ENCODE results near the gene SMAD6.
"Not testable (repeated sequence)": the region's sequence is repeated elsewhere in the genome, so short reads cannot be mapped to it uniquely, and the experiment has no call there.

Gene SMAD6

DNA sequence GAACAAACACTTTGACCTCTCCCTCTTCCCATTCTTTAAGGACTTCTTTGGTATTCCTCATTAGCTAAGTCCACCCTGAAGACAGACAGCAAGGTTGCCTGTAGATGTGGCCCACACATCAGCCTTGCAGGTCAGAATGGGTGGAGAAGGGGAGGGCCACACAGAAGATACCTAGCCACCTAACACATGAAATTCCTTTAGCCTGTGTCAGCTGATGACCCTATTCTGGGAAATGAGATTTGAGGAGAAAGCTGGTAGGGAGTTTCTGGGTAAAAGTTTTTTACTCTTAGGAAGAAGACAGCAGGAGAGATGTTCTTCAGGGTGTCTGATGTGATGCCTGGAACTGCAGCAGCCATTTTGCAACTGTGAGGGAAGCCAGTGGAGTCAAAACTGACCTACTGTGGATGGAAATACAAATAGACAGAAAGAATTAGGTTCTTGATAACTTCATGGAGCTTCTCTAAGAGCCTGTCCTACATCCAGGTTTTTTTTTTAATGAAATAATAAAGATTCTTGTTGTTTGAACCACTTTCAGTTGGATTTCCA, 17.8 kb upstream of the SMAD6 start:
- Histone ChIP-seq H3K36me3 (ENCODE audit: control insufficient read depth, low read length) (no peaks in the 10 kb centered on the region), H3K4me1 (ENCODE audit: control insufficient read depth, low read length) (peaks cover 9% of the 10 kb centered on the region; the same call in 1 of the 2 replicates), H3K79me2 (ENCODE audit: control insufficient read depth, low read length) (no peaks in the 10 kb centered on the region), H4K20me1 (ENCODE audit: control insufficient read depth, insufficient read depth, low read depth, low read length) (no peaks in the 10 kb centered on the region), H3K9me2 (replicated peaks; ENCODE audit: control insufficient read depth, low read length) (no peaks in the 10 kb centered on the region), H3K4me2 (ENCODE audit: low read length) (no peak overlapping the region), H3K9me3 (ENCODE audit: control insufficient read depth, insufficient read depth, low read length) (no peaks in the 10 kb centered on the region), H3F3A (ENCODE audit: control insufficient read depth, insufficient read depth) (no peaks in the 10 kb centered on the region), H3K27me3 (ENCODE audit: control insufficient read depth, low read length) (no peaks in the 10 kb centered on the region), H3K27ac (ENCODE audit: low read depth, low read length) (no peak overlapping the region), H3K4me3 (ENCODE audit: low read length) (no peak overlapping the region)
- TF ChIP-seq EZH2phosphoT487 (IDR thresholded peaks at IDR 0.05; ENCODE audit: borderline replicate concordance, low read length): no peak
- TF ChIP-seq, protein P1, sequence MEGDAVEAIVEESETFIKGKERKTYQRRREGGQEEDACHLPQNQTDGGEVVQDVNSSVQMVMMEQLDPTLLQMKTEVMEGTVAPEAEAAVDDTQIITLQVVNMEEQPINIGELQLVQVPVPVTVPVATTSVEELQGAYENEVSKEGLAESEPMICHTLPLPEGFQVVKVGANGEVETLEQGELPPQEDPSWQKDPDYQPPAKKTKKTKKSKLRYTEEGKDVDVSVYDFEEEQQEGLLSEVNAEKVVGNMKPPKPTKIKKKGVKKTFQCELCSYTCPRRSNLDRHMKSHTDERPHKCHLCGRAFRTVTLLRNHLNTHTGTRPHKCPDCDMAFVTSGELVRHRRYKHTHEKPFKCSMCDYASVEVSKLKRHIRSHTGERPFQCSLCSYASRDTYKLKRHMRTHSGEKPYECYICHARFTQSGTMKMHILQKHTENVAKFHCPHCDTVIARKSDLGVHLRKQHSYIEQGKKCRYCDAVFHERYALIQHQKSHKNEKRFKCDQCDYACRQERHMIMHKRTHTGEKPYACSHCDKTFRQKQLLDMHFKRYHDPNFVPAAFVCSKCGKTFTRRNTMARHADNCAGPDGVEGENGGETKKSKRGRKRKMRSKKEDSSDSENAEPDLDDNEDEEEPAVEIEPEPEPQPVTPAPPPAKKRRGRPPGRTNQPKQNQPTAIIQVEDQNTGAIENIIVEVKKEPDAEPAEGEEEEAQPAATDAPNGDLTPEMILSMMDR (IDR thresholded peaks at IDR 0.05; ENCODE audit: low read depth, low read length, poor library complexity, severe bottlenecking): no peak

DNA sequence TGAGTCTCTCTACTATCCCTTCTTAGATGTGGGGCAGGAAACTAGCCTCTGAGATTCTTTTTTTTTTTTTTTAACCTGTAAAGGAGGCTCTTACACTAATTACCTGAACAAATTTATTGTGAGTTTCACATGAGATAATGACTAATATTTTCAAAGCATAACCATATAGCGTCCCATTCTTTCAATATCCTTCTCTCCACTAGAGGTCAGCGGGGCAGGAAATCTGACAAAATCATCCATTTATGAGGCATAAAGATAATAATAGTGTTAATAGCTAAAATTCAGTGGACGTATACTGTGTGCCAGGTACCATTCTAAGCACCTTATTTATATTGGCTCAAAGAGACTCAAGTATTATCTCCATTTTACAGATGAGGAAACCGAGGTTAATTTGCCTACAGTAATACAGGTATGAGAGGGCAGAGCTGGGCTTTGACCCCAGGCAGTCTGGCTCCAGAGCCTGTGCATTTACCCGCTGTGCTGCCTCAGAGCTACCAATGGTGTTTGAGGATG, 16.3 kb upstream of the SMAD6 start:
- Histone ChIP-seq H3K4me1 (ENCODE audit: control insufficient read depth, low read length) (peaks cover 9% of the 10 kb centered on the region; the same call in 1 of the 2 replicates), H3K79me2 (ENCODE audit: control insufficient read depth, low read length) (no peaks in the 10 kb centered on the region), H3K9me2 (replicated peaks; ENCODE audit: control insufficient read depth, low read length) (no peaks in the 10 kb centered on the region), H3K4me2 (ENCODE audit: low read length) (no peak overlapping the region), H3K27me3 (ENCODE audit: control insufficient read depth, low read length) (no peaks in the 10 kb centered on the region), H3K36me3 (ENCODE audit: control insufficient read depth, low read length) (no peaks in the 10 kb centered on the region), H3K9me3 (ENCODE audit: control insufficient read depth, insufficient read depth, low read length) (no peaks in the 10 kb centered on the region), H4K20me1 (ENCODE audit: control insufficient read depth, insufficient read depth, low read depth, low read length) (no peaks in the 10 kb centered on the region), H3K4me3 (ENCODE audit: low read length) (no peak overlapping the region), H3K27ac (ENCODE audit: low read depth, low read length) (no peak overlapping the region), H3F3A (ENCODE audit: control insufficient read depth, insufficient read depth) (no peaks in the 10 kb centered on the region)
- TF ChIP-seq, protein P1 (IDR thresholded peaks at IDR 0.05; ENCODE audit: low read depth, low read length, poor library complexity, severe bottlenecking): peak; percentile 44
- no peak for TF ChIP-seq EZH2phosphoT487 (IDR thresholded peaks at IDR 0.05; ENCODE audit: borderline replicate concordance, low read length)

DNA sequence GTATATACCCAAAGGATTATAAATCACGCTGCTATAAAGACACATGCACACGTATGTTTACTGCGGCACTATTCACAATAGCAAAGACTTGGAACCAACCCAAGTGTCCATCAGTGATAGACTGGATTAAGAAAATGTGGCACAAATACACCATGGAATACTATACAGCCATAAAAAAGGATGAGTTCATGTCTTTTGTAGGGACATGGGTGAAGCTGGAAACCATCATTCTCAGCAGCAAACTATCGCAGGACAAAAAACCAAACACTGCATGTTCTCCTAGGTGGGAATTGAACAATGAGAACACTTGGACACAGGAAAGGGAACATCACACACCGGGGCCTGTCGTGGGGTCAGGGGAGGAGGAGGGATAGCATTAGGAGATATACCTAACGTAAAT, 11.1 kb upstream of the SMAD6 start:
- not testable (repeated sequence) for H3K9me2 ChIP-seq (replicated peaks; ENCODE audit: control insufficient read depth, low read length); H3K27me3 ChIP-seq (ENCODE audit: control insufficient read depth, low read length); H3K4me2 ChIP-seq (ENCODE audit: low read length); H3K79me2 ChIP-seq (ENCODE audit: control insufficient read depth, low read length); H3F3A ChIP-seq (ENCODE audit: control insufficient read depth, insufficient read depth); H3K9me3 ChIP-seq (ENCODE audit: control insufficient read depth, insufficient read depth, low read length); H3K27ac ChIP-seq (ENCODE audit: low read depth, low read length); H3K36me3 ChIP-seq (ENCODE audit: control insufficient read depth, low read length); H4K20me1 ChIP-seq (ENCODE audit: control insufficient read depth, insufficient read depth, low read depth, low read length); H3K4me3 ChIP-seq (ENCODE audit: low read length)
- H3K4me1 ChIP-seq (ENCODE audit: control insufficient read depth, low read length): peaks cover 34% of the 10 kb centered on the region

DNA sequence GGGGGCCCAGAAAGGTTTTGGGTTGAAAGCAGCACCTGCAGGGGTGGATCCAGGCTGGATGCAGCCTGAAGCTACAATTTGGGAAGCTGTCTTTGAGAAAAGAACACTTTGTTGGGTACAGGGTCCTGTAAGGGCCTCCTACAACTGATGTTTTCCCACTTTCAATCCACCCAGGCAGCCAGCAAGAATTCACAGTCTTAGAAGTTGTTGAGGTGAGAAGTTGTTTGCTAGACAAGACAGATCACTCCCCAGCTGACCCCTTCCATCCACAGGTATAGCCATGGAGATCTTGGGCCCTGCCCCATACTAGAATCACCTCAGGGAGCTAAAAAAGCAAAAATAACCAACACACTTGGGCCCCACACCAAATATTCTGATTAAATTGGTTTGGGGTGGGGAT, 10.3 kb upstream of the SMAD6 start:
- Histone ChIP-seq H3K9me2 (replicated peaks; ENCODE audit: control insufficient read depth, low read length) (no peaks in the 10 kb centered on the region), H3K4me2 (ENCODE audit: low read length) (no peak overlapping the region), H3K36me3 (ENCODE audit: control insufficient read depth, low read length) (no peaks in the 10 kb centered on the region; the same call in 1 of the 2 replicates), H3K79me2 (ENCODE audit: control insufficient read depth, low read length) (no peaks in the 10 kb centered on the region), H3K27ac (ENCODE audit: low read depth, low read length) (no peak overlapping the region), H3K4me3 (ENCODE audit: low read length) (no peak overlapping the region), H3K27me3 (ENCODE audit: control insufficient read depth, low read length) (no peaks in the 10 kb centered on the region), H3K9me3 (ENCODE audit: control insufficient read depth, insufficient read depth, low read length) (no peaks in the 10 kb centered on the region), H3K4me1 (ENCODE audit: control insufficient read depth, low read length) (peaks cover 34% of the 10 kb centered on the region), H4K20me1 (ENCODE audit: control insufficient read depth, insufficient read depth, low read depth, low read length) (no peaks in the 10 kb centered on the region), H3F3A (ENCODE audit: control insufficient read depth, insufficient read depth) (peaks cover 8% of the 10 kb centered on the region; the same call in 1 of the 2 replicates)
- TF ChIP-seq EZH2phosphoT487 (IDR thresholded peaks at IDR 0.05; ENCODE audit: borderline replicate concordance, low read length): no peak
- TF ChIP-seq, protein P1 (IDR thresholded peaks at IDR 0.05; ENCODE audit: low read depth, low read length, poor library complexity, severe bottlenecking): no peak

All from DOHH2 (cell line).